Thymus (tissue), 11 donors: ENCODE data around the gene SERPINA1. TPM values are rescaled to one million over a fixed set of nuclear protein-coding genes. Genes with fewer than 3 reads are reported as not detected.

Source experiments
- DNase-seq, 9 donors: peaks; one replicate each; pipeline ENCODE4 v3.0.0-alpha.2; 2013; ENCODE audit warnings: low spot score in 9 of 9, low read depth in 6 of 9, missing footprints in 1 of 9
- H3K27ac ChIP-seq, 2 donors: one replicate each; pipeline ENCODE4 v1.5.1; 2013; ENCODE audit warnings: control low read depth in 1 of 2, low read depth in 1 of 2, low read length in 1 of 2, mild to moderate bottlenecking in 1 of 2, moderate library complexity in 1 of 2
- H3K27me3 ChIP-seq, 2 donors: one replicate each; pipeline ENCODE4 v1.5.1; 2013; ENCODE audit warnings: low read length in 1 of 2; ENCODE audit not compliant: control insufficient read depth in 2 of 2, insufficient read depth in 1 of 2
- H3K36me3 ChIP-seq, 2 donors: one replicate each; pipeline ENCODE4 v1.5.1; 2013; ENCODE audit warnings: low read length in 1 of 2, mild to moderate bottlenecking in 1 of 2, moderate library complexity in 1 of 2; ENCODE audit not compliant: control insufficient read depth in 2 of 2, insufficient read depth in 2 of 2
- H3K4me1 ChIP-seq, 2 donors: one replicate each; pipeline ENCODE4 v1.5.1; 2013; ENCODE audit warnings: low read length in 2 of 2; ENCODE audit not compliant: control insufficient read depth in 2 of 2, insufficient read depth in 2 of 2
- H3K4me3 ChIP-seq, 2 donors: one replicate each; pipeline ENCODE4 v1.5.1; 2013; ENCODE audit warnings: low read length in 2 of 2, control low read depth in 1 of 2, mild to moderate bottlenecking in 1 of 2
- H3K9me3 ChIP-seq, 2 donors: one replicate each; pipeline ENCODE4 v1.5.1; 2013; ENCODE audit warnings: low read length in 1 of 2, mild to moderate bottlenecking in 1 of 2; ENCODE audit not compliant: control insufficient read depth in 2 of 2, insufficient read depth in 1 of 2
- WGBS: extraction: QIAGEN DNeasy Blood & Tissue Kit; methylation state at CpG from one replicate; pipeline ENCODE4 v1.1.7; 2013; 5-methylcytosine and 5-hydroxymethylcytosine counted together
- polyA plus RNA-seq: library from polyadenylated mRNA; stranded (reverse); fragments of 200-250 nt; gene quantifications from one replicate; pipeline ENCODE4 v1.2.3, GENCODE V29; 2013
- total RNA-seq: library from RNA; stranded (reverse); fragments of 120-200 nt; gene quantifications from one replicate; pipeline ENCODE4 v1.2.4, GENCODE V29; 2013
- donor health status: healthy.

The SERPINA1 gene
- total and polyA plus RNA-seq, 2 donors = 9.4 to 26.8 TPM

DNA sequence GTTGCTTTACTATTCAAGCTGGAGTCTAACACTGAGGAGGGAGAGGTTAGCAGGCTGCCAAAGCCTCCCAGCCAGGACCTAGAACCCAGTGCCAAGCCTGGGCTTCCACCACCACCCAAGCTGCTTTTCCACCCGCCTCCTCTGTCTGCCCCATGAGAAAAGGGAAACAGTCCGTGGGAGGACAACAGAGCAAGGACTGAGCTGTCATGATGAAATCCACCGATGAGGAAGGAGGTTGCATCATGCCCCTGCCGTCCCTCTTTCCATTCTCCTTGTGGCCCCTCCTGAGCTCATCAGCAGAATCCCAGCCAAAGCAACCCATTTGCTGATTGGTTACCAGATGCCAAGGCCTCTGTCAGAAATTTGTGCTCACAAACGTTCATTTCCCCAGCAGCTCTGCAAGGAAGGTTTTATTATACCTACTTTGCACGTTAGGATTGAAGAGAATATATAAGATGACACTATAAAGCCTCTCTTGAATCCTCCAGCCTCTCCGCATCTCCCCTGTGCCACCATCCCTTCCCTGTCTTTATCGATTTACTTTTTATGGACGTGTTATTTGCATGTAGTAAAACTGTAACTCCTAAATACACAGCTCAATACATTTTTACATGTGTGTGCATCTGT is 6.3 kb upstream of the SERPINA1 start:
- H3K4me1 ChIP-seq = no peaks in the 10 kb centered on the region
- H3K36me3 ChIP-seq = no peaks in the 10 kb centered on the region
- no peaks in the 10 kb centered on the region for H3K27me3 ChIP-seq
- no peak overlapping the region for H3K27ac ChIP-seq
- peak in 1 of 9 donors; percentile 12 for DNase-seq
- no peaks in the 10 kb centered on the region for H3K9me3 ChIP-seq
- no peak overlapping the region for H3K4me3 ChIP-seq
- 69% methylated on average over 9 of the region's 9 CpGs for WGBS

- 94% methylated on average over 8 of the region's 8 CpGs for WGBS
- no peak overlapping the region for H3K4me3 ChIP-seq
- H3K27me3 ChIP-seq = no peaks in the 10 kb centered on the region
- H3K36me3 ChIP-seq = no peaks in the 10 kb centered on the region
- no peaks in the 10 kb centered on the region for H3K4me1 ChIP-seq
- H3K9me3 ChIP-seq = no peaks in the 10 kb centered on the region
- no peak overlapping the region for H3K27ac ChIP-seq
- no peak for DNase-seq
These were observed 5.7 kb upstream of the SERPINA1 start for GRCh38 chr14:94394025-94394493.

- WGBS = 96% methylated on average over 10 of the region's 10 CpGs
- H3K27ac ChIP-seq = no peak overlapping the region
- H3K4me3 ChIP-seq = no peak overlapping the region
- H3K4me1 ChIP-seq = no peaks in the 10 kb centered on the region
- H3K36me3 ChIP-seq = no peaks in the 10 kb centered on the region
- H3K9me3 ChIP-seq = no peaks in the 10 kb centered on the region
- H3K27me3 ChIP-seq = no peaks in the 10 kb centered on the region
- no peak for DNase-seq
These were observed 5.1 kb upstream of the SERPINA1 start for GRCh38 chr14:94393474-94393873.

DNA sequence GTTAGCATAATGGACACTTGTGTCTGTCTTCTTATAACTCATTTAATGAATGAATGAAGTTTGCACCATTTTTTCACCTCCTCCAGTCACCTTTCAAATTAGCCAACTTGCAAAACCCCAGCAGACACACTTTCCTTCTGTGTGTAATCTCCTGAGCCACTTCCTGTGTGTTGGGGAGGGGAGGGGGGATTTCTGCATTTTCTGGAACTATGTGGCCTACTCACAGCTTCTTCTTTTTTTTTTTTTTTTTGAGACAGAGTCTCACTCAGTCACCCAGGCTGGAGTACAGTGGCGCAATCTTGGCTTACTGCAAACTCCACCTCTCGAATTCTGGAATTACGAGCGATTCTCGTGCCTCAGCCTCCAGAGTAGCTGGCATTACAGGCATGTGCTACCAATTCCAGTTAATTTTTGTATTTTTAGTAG is 4.1 kb upstream of the SERPINA1 start:
- Histone ChIP-seq H3K4me1 (no peaks in the 10 kb centered on the region), H3K4me3 (no peak overlapping the region), H3K27me3 (no peaks in the 10 kb centered on the region), H3K9me3 (no peaks in the 10 kb centered on the region), H3K36me3 (no peaks in the 10 kb centered on the region), H3K27ac (no peak overlapping the region)
- WGBS = 15% methylated on average over 5 of the region's 5 CpGs
- peak in 3 of 9 donors; percentile 4 to 43 (median 10) for DNase-seq

DNA sequence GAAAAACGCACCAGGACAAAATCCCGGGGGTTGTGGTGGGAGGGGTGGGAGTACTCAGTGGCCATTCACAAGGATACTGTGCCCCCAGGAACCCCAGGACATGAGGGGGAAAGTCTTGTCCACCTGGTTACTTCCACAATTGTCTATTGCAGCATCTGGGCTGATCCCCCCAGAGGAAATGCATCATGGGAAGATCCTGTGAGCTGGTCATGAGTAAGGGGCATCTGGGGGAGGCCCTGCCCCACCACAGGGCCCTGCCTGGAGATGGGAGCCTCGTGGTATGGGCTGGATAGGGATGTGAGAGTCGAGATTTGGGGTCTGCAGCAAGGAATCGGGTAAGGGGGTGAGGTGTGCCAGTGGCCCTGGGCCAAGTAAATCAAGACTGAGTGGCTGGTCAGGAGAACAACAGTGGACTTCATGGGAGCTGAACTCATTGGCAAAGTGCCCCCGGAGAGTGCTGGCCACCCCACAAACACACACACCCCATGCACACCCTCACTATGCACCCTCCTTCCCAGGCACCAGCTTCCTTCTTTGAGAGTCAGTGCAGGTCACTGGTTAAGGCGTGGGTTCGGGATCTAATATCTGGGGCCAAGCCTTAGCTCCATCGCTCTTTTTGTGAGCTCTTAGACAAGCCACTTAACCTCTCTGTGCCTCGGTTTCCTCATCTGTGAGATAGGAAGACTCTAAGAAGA is 3.0 kb upstream of the SERPINA1 start:
- Histone ChIP-seq H3K27ac (no peak overlapping the region), H3K4me3 (no peak overlapping the region), H3K27me3 (no peaks in the 10 kb centered on the region), H3K4me1 (no peaks in the 10 kb centered on the region), H3K9me3 (no peaks in the 10 kb centered on the region), H3K36me3 (no peaks in the 10 kb centered on the region)
- 94% methylated on average over 10 of the region's 10 CpGs for WGBS
- DNase-seq = no peak

GRCh38 chr14:94390372-94391086 is 2.1 kb upstream of the SERPINA1 start:
- 70% methylated on average over 12 of the region's 12 CpGs for WGBS
- H3K4me3 ChIP-seq = no peak overlapping the region
- DNase-seq = no peak
- H3K4me1 ChIP-seq = no peaks in the 10 kb centered on the region
- no peaks in the 10 kb centered on the region for H3K27me3 ChIP-seq
- H3K9me3 ChIP-seq = no peaks in the 10 kb centered on the region
- no peaks in the 10 kb centered on the region for H3K36me3 ChIP-seq
- H3K27ac ChIP-seq = no peak overlapping the region

DNA sequence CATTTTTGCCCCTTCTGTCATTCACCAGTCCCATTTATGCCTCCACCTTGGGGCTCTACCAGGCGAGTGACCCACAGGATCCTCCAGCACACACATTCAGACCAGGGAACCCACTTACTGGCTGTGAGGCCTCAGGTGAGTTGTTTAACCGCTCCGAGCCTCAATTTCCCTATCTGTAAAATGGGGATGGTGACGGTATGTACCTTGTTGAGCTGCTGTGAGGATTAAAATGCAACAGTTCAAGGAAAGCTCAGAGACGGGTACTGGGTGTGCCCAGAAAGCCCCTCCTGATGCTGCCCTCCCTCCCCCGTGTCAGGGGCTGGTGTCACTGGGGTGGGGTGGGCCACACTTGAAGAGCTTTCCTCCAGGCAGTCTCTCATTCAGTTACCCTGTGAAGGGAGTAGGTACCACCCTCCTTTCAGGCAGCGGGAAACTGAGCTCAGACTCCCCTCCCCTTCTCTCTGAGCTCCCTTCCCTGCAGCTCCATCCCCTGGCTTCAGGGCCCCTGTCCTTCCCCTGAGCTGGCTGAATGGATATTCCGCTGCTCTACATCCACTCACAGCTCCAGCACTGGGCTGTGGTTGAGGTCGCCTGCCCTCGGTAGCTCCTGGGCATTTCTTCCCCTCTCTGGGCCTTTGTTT is 1.4 kb upstream of the SERPINA1 start:
- H3K27me3 ChIP-seq = no peaks in the 10 kb centered on the region
- no peaks in the 10 kb centered on the region for H3K9me3 ChIP-seq
- H3K4me3 ChIP-seq = no peak overlapping the region
- 79% methylated on average over 10 of the region's 10 CpGs for WGBS
- no peaks in the 10 kb centered on the region for H3K36me3 ChIP-seq
- H3K4me1 ChIP-seq = no peaks in the 10 kb centered on the region
- H3K27ac ChIP-seq = no peak overlapping the region
- no peak for DNase-seq

DNA sequence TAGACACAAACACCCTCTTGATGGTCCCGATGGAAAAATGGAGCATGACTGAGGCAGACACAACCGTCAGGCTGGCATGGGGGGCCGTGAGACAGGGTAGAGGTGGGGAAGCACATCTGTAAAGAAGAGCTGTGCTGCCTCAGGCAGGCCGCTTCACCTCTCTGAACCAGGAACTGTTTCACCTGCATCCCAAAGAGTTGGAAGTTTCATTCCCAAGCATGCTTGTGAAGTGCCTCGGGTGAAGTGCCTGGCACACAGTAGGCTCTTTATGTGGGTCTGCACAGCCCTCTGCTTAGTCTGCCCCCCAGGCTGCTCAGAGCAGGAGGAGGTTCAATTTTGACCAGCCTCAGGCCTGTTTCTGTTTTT is 685 bp upstream of the SERPINA1 start:
- DNase-seq = no peak
- Histone ChIP-seq H3K36me3 (no peaks in the 10 kb centered on the region), H3K27me3 (no peaks in the 10 kb centered on the region), H3K4me1 (no peaks in the 10 kb centered on the region), H3K4me3 (no peak overlapping the region), H3K9me3 (no peaks in the 10 kb centered on the region), H3K27ac (no peak overlapping the region)
- 92% methylated on average over 5 of the region's 5 CpGs for WGBS

DNA sequence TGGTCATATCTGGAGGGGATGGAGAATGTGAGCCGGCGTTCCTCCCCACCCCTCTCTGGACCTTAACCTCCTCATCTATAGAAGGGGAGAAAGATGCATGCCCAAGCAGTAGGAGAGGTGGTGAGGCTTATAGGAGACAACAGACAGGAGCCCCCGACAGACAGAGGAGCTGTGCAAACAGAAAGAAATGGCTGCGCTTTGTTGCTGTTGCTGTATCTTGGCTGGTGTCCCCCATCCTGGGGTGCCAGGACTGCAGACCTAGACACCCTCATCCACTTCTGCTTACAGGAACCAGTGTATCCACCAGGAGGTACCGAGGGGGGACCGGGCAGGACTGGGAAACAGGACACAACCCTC is 397 bp downstream of the SERPINA1 start:
- no peak overlapping the region for H3K4me3 ChIP-seq
- H3K27me3 ChIP-seq = no peaks in the 10 kb centered on the region
- 88% methylated on average over 6 of the region's 6 CpGs for WGBS
- DNase-seq = no peak
- no peaks in the 10 kb centered on the region for H3K36me3 ChIP-seq
- H3K9me3 ChIP-seq = no peaks in the 10 kb centered on the region
- H3K4me1 ChIP-seq = no peaks in the 10 kb centered on the region
- H3K27ac ChIP-seq = no peak overlapping the region
